ENCODE results near the gene PRKCZ.

The PRKCZ gene

DNA sequence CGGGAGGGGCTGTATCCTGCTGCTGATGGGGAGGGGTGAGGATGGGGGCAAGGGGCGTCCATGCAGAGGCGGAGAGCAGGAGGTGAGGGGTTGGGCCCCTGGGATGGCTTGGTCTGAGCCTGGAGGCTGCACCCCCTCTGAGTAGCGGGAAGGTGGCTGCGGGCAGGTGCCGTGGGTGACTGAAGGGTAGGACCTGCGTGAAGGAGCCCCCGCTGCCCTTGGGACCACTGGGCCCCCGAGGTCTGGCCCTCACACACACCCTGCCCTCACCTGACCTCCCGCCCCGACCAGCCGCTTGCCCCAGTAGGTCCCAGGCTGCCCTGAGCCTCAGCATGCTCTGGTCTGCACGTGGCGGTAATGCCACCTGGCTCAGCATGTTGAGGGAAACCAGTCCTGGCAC, 165.1 kb downstream of the PRKCZ start:
- no peak overlapping the region for H3K4me3 ChIP-seq (ENCODE audit: low read length in 2 of 2)
- H3K18ac ChIP-seq (ENCODE audit: low read length): peak overlapping the region; percentile 87
- H3K79me1 ChIP-seq (ENCODE audit: low read depth, low read length): no peaks in the 10 kb centered on the region
- H4K91ac ChIP-seq (ENCODE audit: low read depth, low read length, poor library complexity): no peak overlapping the region
- peak overlapping the region; percentile 76 for H3K4ac ChIP-seq (ENCODE audit: low read length)
- H3K23ac ChIP-seq (ENCODE audit: low read depth, low read length, poor library complexity): peak overlapping the region; percentile 65
- peak overlapping the region; percentile 94 for H2BK12ac ChIP-seq (ENCODE audit: low read length)
- H3K4me1 ChIP-seq (ENCODE audit: control insufficient read depth in 2 of 2, insufficient read depth in 1 of 2, low read depth in 1 of 2, low read length in 2 of 2): peaks cover 19 to 28% of the 10 kb centered on the region in 2 donors
- H4K8ac ChIP-seq (ENCODE audit: low read depth, low read length): no peak overlapping the region
- peak overlapping the region; percentile 84 for H2AK5ac ChIP-seq (ENCODE audit: low read depth, low read length)
- peak overlapping the region; percentile 93 for H2BK15ac ChIP-seq (ENCODE audit: low read length)
- no peak overlapping the region for H3K4me2 ChIP-seq (ENCODE audit: insufficient read depth, low read length, poor library complexity, severe bottlenecking)
- H3K36me3 ChIP-seq (replicated peaks in 1 of 2; ENCODE audit: control insufficient read depth in 2 of 2, insufficient read depth in 2 of 2, low read length in 2 of 2): no peaks in the 10 kb centered on the region
- no peaks in the 10 kb centered on the region for H3K27me3 ChIP-seq (ENCODE audit: control insufficient read depth in 3 of 3, insufficient read depth in 3 of 3, low read depth in 1 of 3, low read length in 3 of 3)
- H3K9me3 ChIP-seq (replicated peaks in 1 of 2; ENCODE audit: control insufficient read depth in 2 of 2, insufficient read depth in 1 of 2, low read depth in 1 of 2, low read length in 2 of 2): peaks cover 1 to 6% of the 10 kb centered on the region in 2 donors
- WGBS, 2 donors (ENCODE audit: extremely low coverage in 2 of 2, insufficient read length in 2 of 2, insufficient replicate concordance in 1 of 2): no CpG with 5 or more reads among the region's 14 CpGs
- no peak overlapping the region for H3K27ac ChIP-seq (replicated peaks; ENCODE audit: low read length)
- DNase-seq (ENCODE audit: low spot score): no peak
- no peak overlapping the region for H2AFZ ChIP-seq (ENCODE audit: low read length)
- H3K9ac ChIP-seq (ENCODE audit: low read depth, low read length, poor library complexity): peak overlapping the region; percentile 53
- H3K14ac ChIP-seq (ENCODE audit: low read length): peak overlapping the region; percentile 17
- H2BK120ac ChIP-seq (ENCODE audit: low read depth, low read length): peak overlapping the region; percentile 97
- peak overlapping the region; percentile 96 for H2BK5ac ChIP-seq (ENCODE audit: low read length)

DNA sequence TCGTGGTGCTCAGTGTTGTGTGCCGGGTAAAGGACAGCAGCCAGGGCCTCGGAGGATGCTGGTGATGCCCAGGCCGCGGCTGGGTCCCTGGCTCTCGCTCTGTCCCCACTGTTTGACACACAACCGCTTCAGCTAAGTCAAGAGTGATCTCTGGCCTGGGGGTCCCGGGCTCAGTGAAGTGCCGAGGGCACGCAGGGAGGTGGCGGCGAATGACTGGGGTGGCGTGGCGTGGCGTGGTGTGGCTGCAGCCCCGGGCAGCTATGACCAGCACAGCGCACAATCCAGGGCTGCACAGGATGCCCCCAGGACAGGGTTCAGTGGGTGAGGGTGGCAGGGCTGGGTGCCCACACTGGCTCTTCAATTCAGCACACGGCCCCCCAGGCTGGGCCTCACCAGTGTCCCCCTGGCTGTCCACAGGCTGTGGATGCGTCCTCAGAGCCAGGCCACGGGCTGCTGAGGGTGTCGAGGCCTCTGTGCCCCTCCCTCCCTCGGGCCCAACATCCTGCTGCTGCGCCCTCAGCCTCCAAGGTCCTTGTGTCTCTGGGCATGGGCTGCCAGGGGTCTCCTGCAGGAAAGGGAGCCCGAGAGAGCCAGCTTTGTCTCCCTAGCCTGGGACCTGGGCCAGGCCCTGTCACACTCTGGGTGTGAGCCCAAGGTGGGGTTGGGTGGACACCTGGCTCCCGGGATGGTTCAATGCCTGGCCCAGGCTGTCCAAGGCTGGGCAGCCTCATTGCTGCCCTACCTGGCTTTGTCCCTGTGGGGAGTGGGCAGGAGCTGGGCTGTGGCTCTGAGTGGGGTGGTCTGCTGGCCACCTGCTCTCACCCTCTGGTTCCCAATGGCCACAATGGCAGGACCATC, 165.9 kb downstream of the PRKCZ start:
- Histone ChIP-seq H2BK12ac (ENCODE audit: low read length) (peak overlapping the region; percentile 94), H2AK5ac (ENCODE audit: low read depth, low read length) (peak overlapping the region; percentile 84), H3K27ac (replicated peaks; ENCODE audit: low read length) (no peak overlapping the region), H2BK15ac (ENCODE audit: low read length) (peak overlapping the region; percentile 93), H2AFZ (ENCODE audit: low read length) (no peak overlapping the region), H3K4me1 (ENCODE audit: control insufficient read depth in 2 of 2, insufficient read depth in 1 of 2, low read depth in 1 of 2, low read length in 2 of 2) (peaks cover 16 to 28% of the 10 kb centered on the region in 2 donors), H3K4ac (ENCODE audit: low read length) (peak overlapping the region; percentile 23), H3K4me3 (ENCODE audit: low read length in 2 of 2) (no peak overlapping the region), H3K9me3 (replicated peaks in 1 of 2; ENCODE audit: control insufficient read depth in 2 of 2, insufficient read depth in 1 of 2, low read depth in 1 of 2, low read length in 2 of 2) (peaks cover 1 to 6% of the 10 kb centered on the region in 2 donors), H4K91ac (ENCODE audit: low read depth, low read length, poor library complexity) (no peak overlapping the region), H3K79me1 (ENCODE audit: low read depth, low read length) (no peaks in the 10 kb centered on the region), H3K4me2 (ENCODE audit: insufficient read depth, low read length, poor library complexity, severe bottlenecking) (no peak overlapping the region), H3K27me3 (ENCODE audit: control insufficient read depth in 3 of 3, insufficient read depth in 3 of 3, low read depth in 1 of 3, low read length in 3 of 3) (no peaks in the 10 kb centered on the region), H4K8ac (ENCODE audit: low read depth, low read length) (no peak overlapping the region), H3K9ac (ENCODE audit: low read depth, low read length, poor library complexity) (peak overlapping the region; percentile 40), H3K18ac (ENCODE audit: low read length) (peak overlapping the region; percentile 87), H2BK120ac (ENCODE audit: low read depth, low read length) (peak overlapping the region; percentile 72), H2BK5ac (ENCODE audit: low read length) (peak overlapping the region; percentile 96), H3K36me3 (replicated peaks in 1 of 2; ENCODE audit: control insufficient read depth in 2 of 2, insufficient read depth in 2 of 2, low read length in 2 of 2) (no peaks in the 10 kb centered on the region), H3K14ac (ENCODE audit: low read length) (peak overlapping the region; percentile 79), H3K23ac (ENCODE audit: low read depth, low read length, poor library complexity) (peak overlapping the region; percentile 40)
- no CpG with 5 or more reads among the region's 25 CpGs for WGBS, 2 donors (ENCODE audit: extremely low coverage in 2 of 2, insufficient read length in 2 of 2, insufficient replicate concordance in 1 of 2)
- DNase-seq (ENCODE audit: low spot score): no peak

- no peaks in the 10 kb centered on the region for H3K79me1 ChIP-seq (ENCODE audit: low read depth, low read length)
Observed at GRCh38 chr1:2216767-2217058, 166.5 kb downstream of the PRKCZ start.

GRCh38 chr1:2221271-2221670, 171.1 kb downstream of the PRKCZ start:
- Histone ChIP-seq H2BK12ac (ENCODE audit: low read length) (no peak overlapping the region), H3K18ac (ENCODE audit: low read length) (no peak overlapping the region)
- no CpG with 5 or more reads among the region's 3 CpGs for WGBS, 2 donors (ENCODE audit: extremely low coverage in 2 of 2, insufficient read length in 2 of 2, insufficient replicate concordance in 1 of 2)

More at GRCh38 chr1:2216767-2217058, 166.5 kb downstream of the PRKCZ start:
- Histone ChIP-seq H2AFZ (ENCODE audit: low read length) (no peak overlapping the region), H4K8ac (ENCODE audit: low read depth, low read length) (no peak overlapping the region), H2BK5ac (ENCODE audit: low read length) (peak overlapping the region; percentile 96), H3K14ac (ENCODE audit: low read length) (no peak overlapping the region), H3K4me1 (ENCODE audit: control insufficient read depth in 2 of 2, insufficient read depth in 1 of 2, low read depth in 1 of 2, low read length in 2 of 2) (peaks cover 16 to 28% of the 10 kb centered on the region in 2 donors), H3K4ac (ENCODE audit: low read length) (peak overlapping the region; percentile 23), H3K27ac (replicated peaks; ENCODE audit: low read length) (no peak overlapping the region), H4K91ac (ENCODE audit: low read depth, low read length, poor library complexity) (no peak overlapping the region), H2AK5ac (ENCODE audit: low read depth, low read length) (peak overlapping the region; percentile 84), H3K4me3 (ENCODE audit: low read length in 2 of 2) (no peak overlapping the region), H2BK15ac (ENCODE audit: low read length) (peak overlapping the region; percentile 93), H3K18ac (ENCODE audit: low read length) (peak overlapping the region; percentile 44), H3K36me3 (replicated peaks in 1 of 2; ENCODE audit: control insufficient read depth in 2 of 2, insufficient read depth in 2 of 2, low read length in 2 of 2) (no peaks in the 10 kb centered on the region), H3K27me3 (ENCODE audit: control insufficient read depth in 3 of 3, insufficient read depth in 3 of 3, low read depth in 1 of 3, low read length in 3 of 3) (no peaks in the 10 kb centered on the region), H3K9me3 (replicated peaks in 1 of 2; ENCODE audit: control insufficient read depth in 2 of 2, insufficient read depth in 1 of 2, low read depth in 1 of 2, low read length in 2 of 2) (peaks cover 1 to 6% of the 10 kb centered on the region in 2 donors), H2BK120ac (ENCODE audit: low read depth, low read length) (no peak overlapping the region), H3K4me2 (ENCODE audit: insufficient read depth, low read length, poor library complexity, severe bottlenecking) (no peak overlapping the region), H3K9ac (ENCODE audit: low read depth, low read length, poor library complexity) (peak overlapping the region; percentile 9), H3K23ac (ENCODE audit: low read depth, low read length, poor library complexity) (peak overlapping the region; percentile 40), H2BK12ac (ENCODE audit: low read length) (peak overlapping the region; percentile 63)
- no CpG with 5 or more reads among the region's 7 CpGs for WGBS, 2 donors (ENCODE audit: extremely low coverage in 2 of 2, insufficient read length in 2 of 2, insufficient replicate concordance in 1 of 2)
- DNase-seq (ENCODE audit: low spot score): no peak

More at GRCh38 chr1:2221271-2221670, 171.1 kb downstream of the PRKCZ start:
- Histone ChIP-seq H2BK120ac (ENCODE audit: low read depth, low read length) (no peak overlapping the region), H3K9ac (ENCODE audit: low read depth, low read length, poor library complexity) (no peak overlapping the region), H2AFZ (ENCODE audit: low read length) (no peak overlapping the region), H3K4ac (ENCODE audit: low read length) (no peak overlapping the region), H3K4me3 (ENCODE audit: low read length in 2 of 2) (no peak overlapping the region), H2AK5ac (ENCODE audit: low read depth, low read length) (no peak overlapping the region), H3K9me3 (replicated peaks in 1 of 2; ENCODE audit: control insufficient read depth in 2 of 2, insufficient read depth in 1 of 2, low read depth in 1 of 2, low read length in 2 of 2) (peaks cover 1 to 6% of the 10 kb centered on the region in 2 donors), H2BK5ac (ENCODE audit: low read length) (no peak overlapping the region), H3K36me3 (replicated peaks in 1 of 2; ENCODE audit: control insufficient read depth in 2 of 2, insufficient read depth in 2 of 2, low read length in 2 of 2) (no peaks in the 10 kb centered on the region), H3K23ac (ENCODE audit: low read depth, low read length, poor library complexity) (no peak overlapping the region), H3K14ac (ENCODE audit: low read length) (no peak overlapping the region), H3K27ac (replicated peaks; ENCODE audit: low read length) (no peak overlapping the region), H3K4me1 (ENCODE audit: control insufficient read depth in 2 of 2, insufficient read depth in 1 of 2, low read depth in 1 of 2, low read length in 2 of 2) (peaks cover under 1 to 2% of the 10 kb centered on the region in 2 donors), H3K4me2 (ENCODE audit: insufficient read depth, low read length, poor library complexity, severe bottlenecking) (no peak overlapping the region), H2BK15ac (ENCODE audit: low read length) (no peak overlapping the region), H4K91ac (ENCODE audit: low read depth, low read length, poor library complexity) (no peak overlapping the region), H4K8ac (ENCODE audit: low read depth, low read length) (no peak overlapping the region), H3K79me1 (ENCODE audit: low read depth, low read length) (no peaks in the 10 kb centered on the region), H3K27me3 (ENCODE audit: control insufficient read depth in 3 of 3, insufficient read depth in 3 of 3, low read depth in 1 of 3, low read length in 3 of 3) (peaks cover 0 to 3% (median 0%) of the 10 kb centered on the region in 3 experiments)
- no peak for DNase-seq (ENCODE audit: low spot score)

All from neuronal stem cell (in vitro differentiated cells).